GM23248 (cell line): Measurements from ENCODE around the gene LMO3.

Source experiments
- EZH2 ChIP-seq: fragments of 200-600 bp; sonication (generic); IDR thresholded peaks from 2 replicates; pipeline ENCODE4 v1.6.1; 2018; ENCODE audit warnings: antibody characterized with exemption, mild to moderate bottlenecking; ENCODE audit not compliant: insufficient read depth, poor library complexity, severe bottlenecking
- EZH2phosphoT487 ChIP-seq: fragments of 200-600 bp; sonication (generic); IDR thresholded peaks from 2 replicates; pipeline ENCODE4 v1.6.1; 2018; ENCODE audit warnings: antibody characterized with exemption, moderate library complexity, mild to moderate bottlenecking, low read depth; ENCODE audit not compliant: insufficient read depth

- TF ChIP-seq EZH2phosphoT487: no peak
- TF ChIP-seq EZH2: no peak
Observed at GRCh38 chr12:16523951-16524331, 82.0 kb downstream of the LMO3 start.
